Endothelial cell of umbilical vein (primary cell): Measurements from ENCODE around the gene RIPK3.

Experiments used
- CTCF ChIP-seq, 2 donors: IDR thresholded peaks; 1 replicate in 1 of 2; 2 replicates in 1 of 2; pipeline ENCODE4 v1.5.1; 2011; ENCODE audit warnings: low read length in 2 of 2, mild to moderate bottlenecking in 2 of 2, moderate library complexity in 2 of 2, control low read depth in 1 of 2, inconsistent platforms in 1 of 2, low read depth in 1 of 2; ENCODE audit not compliant: insufficient read depth in 1 of 2; ENCODE audit errors: extremely low read depth in 1 of 2
- EZH2 ChIP-seq: IDR thresholded peaks from 2 replicates; pipeline ENCODE4 v1.6.1; 2012; ENCODE audit warnings: borderline replicate concordance, low read depth, mild to moderate bottlenecking, moderate library complexity, low read length, inconsistent platforms; ENCODE audit not compliant: severe bottlenecking
- JUN ChIP-seq: IDR thresholded peaks from 2 replicates; pipeline ENCODE4 v1.6.1; 2011; ENCODE audit warnings: borderline replicate concordance, low read depth; ENCODE audit not compliant: insufficient read length, insufficient read depth

GRCh38 chr14:24347134-24347533 lies 7.3 kb upstream of the RIPK3 start:
- TF ChIP-seq CTCF (IDR thresholded peaks at IDR 0.05; ENCODE audit: extremely low read depth in 1 of 2, insufficient read depth in 1 of 2, low read depth in 1 of 2, low read length in 2 of 2) (no peak), EZH2 (no peak), JUN (no peak)
